SU-DHL-6 (cell line): ENCODE data around the gene GLIPR2.

ENCODE experiments used
- EZH2phosphoT487 ChIP-seq: fragments of 200-600 bp; sonication (generic), shearing (Covaris generic); conservative IDR thresholded peaks from 2 replicates; pipeline ENCODE4 v1.6.1; 2018; ENCODE audit warnings: mild to moderate bottlenecking, antibody characterized with exemption, low read length, moderate library complexity, mixed read lengths
- TF ChIP-seq, protein P1 (sequence below): fragments of 200-600 bp; sonication (generic); IDR thresholded peaks from one replicate; pipeline ENCODE4 v1.5.1; 2017; ENCODE audit warnings: antibody characterized with exemption, mild to moderate bottlenecking, low read length, moderate library complexity; ENCODE audit not compliant: insufficient read depth, poor library complexity, severe bottlenecking

GRCh38 chr9:36148311-36149051 is 11.9 kb downstream of the GLIPR2 start:
- TF ChIP-seq, protein P1, sequence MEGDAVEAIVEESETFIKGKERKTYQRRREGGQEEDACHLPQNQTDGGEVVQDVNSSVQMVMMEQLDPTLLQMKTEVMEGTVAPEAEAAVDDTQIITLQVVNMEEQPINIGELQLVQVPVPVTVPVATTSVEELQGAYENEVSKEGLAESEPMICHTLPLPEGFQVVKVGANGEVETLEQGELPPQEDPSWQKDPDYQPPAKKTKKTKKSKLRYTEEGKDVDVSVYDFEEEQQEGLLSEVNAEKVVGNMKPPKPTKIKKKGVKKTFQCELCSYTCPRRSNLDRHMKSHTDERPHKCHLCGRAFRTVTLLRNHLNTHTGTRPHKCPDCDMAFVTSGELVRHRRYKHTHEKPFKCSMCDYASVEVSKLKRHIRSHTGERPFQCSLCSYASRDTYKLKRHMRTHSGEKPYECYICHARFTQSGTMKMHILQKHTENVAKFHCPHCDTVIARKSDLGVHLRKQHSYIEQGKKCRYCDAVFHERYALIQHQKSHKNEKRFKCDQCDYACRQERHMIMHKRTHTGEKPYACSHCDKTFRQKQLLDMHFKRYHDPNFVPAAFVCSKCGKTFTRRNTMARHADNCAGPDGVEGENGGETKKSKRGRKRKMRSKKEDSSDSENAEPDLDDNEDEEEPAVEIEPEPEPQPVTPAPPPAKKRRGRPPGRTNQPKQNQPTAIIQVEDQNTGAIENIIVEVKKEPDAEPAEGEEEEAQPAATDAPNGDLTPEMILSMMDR = no peak
- TF ChIP-seq EZH2phosphoT487 = no peak
